Tibial nerve (tissue), 4 donors: Measurements from ENCODE around the gene PROSER2.

Experiments
- EP300 ChIP-seq, 2 donors: sonication (generic); formaldehyde crosslinking; IDR thresholded peaks; one replicate each; pipeline ENCODE4 v1.6.1; 2017; ENCODE audit warnings: antibody characterized with exemption in 2 of 2, mild to moderate bottlenecking in 1 of 2
- POLR2A ChIP-seq, 2 donors: fragments of 450-650 bp; IDR thresholded peaks; one replicate each; pipeline ENCODE4 v1.6.1; 2017; ENCODE audit warnings: antibody characterized with exemption in 2 of 2, mild to moderate bottlenecking in 2 of 2, moderate library complexity in 2 of 2
- TF ChIP-seq, protein P1 (sequence below), 5 experiments: fragments of 200-600 bp in 3 of 5; fragments of 450-650 bp in 2 of 5; sonication (generic) in 3 of 5; IDR thresholded peaks; one replicate each; pipeline ENCODE4 v1.5.1; 2016 to 2019; ENCODE audit warnings: antibody characterized with exemption in 5 of 5, mild to moderate bottlenecking in 3 of 5, moderate library complexity in 2 of 5

GRCh38 chr10:11808808-11809207, 14.3 kb upstream of the PROSER2 start:
- no peak for TF ChIP-seq POLR2A (IDR thresholded peaks at IDR 0.05)
- TF ChIP-seq, protein P1, sequence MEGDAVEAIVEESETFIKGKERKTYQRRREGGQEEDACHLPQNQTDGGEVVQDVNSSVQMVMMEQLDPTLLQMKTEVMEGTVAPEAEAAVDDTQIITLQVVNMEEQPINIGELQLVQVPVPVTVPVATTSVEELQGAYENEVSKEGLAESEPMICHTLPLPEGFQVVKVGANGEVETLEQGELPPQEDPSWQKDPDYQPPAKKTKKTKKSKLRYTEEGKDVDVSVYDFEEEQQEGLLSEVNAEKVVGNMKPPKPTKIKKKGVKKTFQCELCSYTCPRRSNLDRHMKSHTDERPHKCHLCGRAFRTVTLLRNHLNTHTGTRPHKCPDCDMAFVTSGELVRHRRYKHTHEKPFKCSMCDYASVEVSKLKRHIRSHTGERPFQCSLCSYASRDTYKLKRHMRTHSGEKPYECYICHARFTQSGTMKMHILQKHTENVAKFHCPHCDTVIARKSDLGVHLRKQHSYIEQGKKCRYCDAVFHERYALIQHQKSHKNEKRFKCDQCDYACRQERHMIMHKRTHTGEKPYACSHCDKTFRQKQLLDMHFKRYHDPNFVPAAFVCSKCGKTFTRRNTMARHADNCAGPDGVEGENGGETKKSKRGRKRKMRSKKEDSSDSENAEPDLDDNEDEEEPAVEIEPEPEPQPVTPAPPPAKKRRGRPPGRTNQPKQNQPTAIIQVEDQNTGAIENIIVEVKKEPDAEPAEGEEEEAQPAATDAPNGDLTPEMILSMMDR (IDR thresholded peaks at IDR 0.05): no peak
- TF ChIP-seq EP300 (IDR thresholded peaks at IDR 0.05): no peak
